Measurements from ENCODE around the gene ANKIB1. TPM values are rescaled to one million over a fixed set of nuclear protein-coding genes. Genes with fewer than 3 reads are reported as not detected.

Gene ANKIB1
- total RNA-seq, 1 experiment from 2014 or later = 57.2 TPM

DNA sequence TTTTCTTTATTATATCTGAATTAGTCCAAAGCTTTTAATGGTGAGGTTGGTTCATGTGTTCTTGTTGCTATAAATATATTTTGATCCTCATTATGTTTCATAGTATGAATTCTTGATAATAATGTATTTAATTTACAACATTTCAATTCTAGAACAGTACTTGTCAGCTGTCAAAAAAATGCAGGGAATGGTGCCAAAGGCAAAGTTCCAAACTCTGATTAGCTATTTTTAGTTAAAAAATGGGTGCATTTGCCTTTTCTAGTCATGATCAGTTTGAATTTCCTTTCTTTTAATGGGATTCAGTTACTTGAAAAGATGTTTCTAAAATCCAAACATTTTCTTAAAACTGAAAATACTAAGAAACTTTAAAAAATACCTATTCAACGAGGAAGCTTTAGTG, 49.6 kb downstream of the ANKIB1 start:
- TF ChIP-seq, protein P1, sequence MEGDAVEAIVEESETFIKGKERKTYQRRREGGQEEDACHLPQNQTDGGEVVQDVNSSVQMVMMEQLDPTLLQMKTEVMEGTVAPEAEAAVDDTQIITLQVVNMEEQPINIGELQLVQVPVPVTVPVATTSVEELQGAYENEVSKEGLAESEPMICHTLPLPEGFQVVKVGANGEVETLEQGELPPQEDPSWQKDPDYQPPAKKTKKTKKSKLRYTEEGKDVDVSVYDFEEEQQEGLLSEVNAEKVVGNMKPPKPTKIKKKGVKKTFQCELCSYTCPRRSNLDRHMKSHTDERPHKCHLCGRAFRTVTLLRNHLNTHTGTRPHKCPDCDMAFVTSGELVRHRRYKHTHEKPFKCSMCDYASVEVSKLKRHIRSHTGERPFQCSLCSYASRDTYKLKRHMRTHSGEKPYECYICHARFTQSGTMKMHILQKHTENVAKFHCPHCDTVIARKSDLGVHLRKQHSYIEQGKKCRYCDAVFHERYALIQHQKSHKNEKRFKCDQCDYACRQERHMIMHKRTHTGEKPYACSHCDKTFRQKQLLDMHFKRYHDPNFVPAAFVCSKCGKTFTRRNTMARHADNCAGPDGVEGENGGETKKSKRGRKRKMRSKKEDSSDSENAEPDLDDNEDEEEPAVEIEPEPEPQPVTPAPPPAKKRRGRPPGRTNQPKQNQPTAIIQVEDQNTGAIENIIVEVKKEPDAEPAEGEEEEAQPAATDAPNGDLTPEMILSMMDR (IDR thresholded peaks at IDR 0.05; ENCODE audit: insufficient read depth in 1 of 2, low read depth in 1 of 2, low read length in 1 of 2, severe bottlenecking in 1 of 2, unreplicated experiment in 1 of 2) = no peak
- no peak overlapping the region for H3K4me3 Mint-ChIP-seq (ENCODE audit: unreplicated experiment)
- intact Hi-C loops (cut with micrococcal nuclease; ENCODE audit: unreplicated experiment) = no loop called here
- DNase-seq = no peak
- peaks cover 10% of the 10 kb centered on the region for H3K4me1 Mint-ChIP-seq (ENCODE audit: low read depth, unreplicated experiment)
- Histone ChIP-seq H3K9me3 (no peaks in the 10 kb centered on the region), H3K4me3 (ENCODE audit: low read depth, low read length) (no peak overlapping the region), H3K36me3 (ENCODE audit: control insufficient read depth, insufficient read depth, low read length) (no peaks in the 10 kb centered on the region), H3K27me3 (replicated peaks; ENCODE audit: control insufficient read depth, insufficient read depth, low read length) (no peaks in the 10 kb centered on the region), H3K4me1 (peaks cover 6% of the 10 kb centered on the region; the same call in 1 of the 2 replicates)
- H3K36me3 Mint-ChIP-seq (ENCODE audit: insufficient read depth, unreplicated experiment) = no peaks in the 10 kb centered on the region
- H3K27me3 Mint-ChIP-seq (ENCODE audit: insufficient read depth, unreplicated experiment) = no peaks in the 10 kb centered on the region
- BruUV-seq (replicated peaks) = no TSS peak
- H3K27ac Mint-ChIP-seq (ENCODE audit: unreplicated experiment) = no peak overlapping the region
- ChIA-PET CTCF (no interaction called here), POLR2A (no interaction called here)
- H3K9me3 Mint-ChIP-seq (ENCODE audit: unreplicated experiment) = no peaks in the 10 kb centered on the region

DNA sequence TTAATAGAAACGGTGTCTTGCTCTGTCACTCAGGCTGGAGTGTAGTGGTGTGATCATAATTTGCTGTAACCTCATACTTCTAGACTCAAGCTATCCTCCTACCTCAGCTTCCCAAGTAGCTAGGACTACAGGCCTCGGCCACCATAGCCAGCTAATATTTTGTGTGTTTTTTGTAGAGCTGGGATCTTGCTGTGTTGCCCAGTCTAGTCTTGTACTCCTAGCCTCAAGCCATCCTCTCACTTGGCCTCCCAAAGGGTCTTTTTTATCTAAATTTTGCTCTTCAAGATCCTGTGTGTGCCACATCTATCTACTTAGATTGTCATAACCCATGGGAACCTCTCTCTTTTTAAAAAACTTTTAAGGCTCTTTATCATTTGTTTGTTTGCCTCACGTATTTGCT, 50.5 kb downstream of the ANKIB1 start:
- DNase-seq = no peak
- H3K9me3 Mint-ChIP-seq (ENCODE audit: unreplicated experiment) = no peaks in the 10 kb centered on the region
- CTCF ChIA-PET = no interaction called here
- H3K36me3 Mint-ChIP-seq (ENCODE audit: insufficient read depth, unreplicated experiment) = peaks cover 4% of the 10 kb centered on the region
- intact Hi-C loops (cut with micrococcal nuclease; ENCODE audit: unreplicated experiment) = no loop called here
- POLR2A ChIA-PET = no interaction called here
- TF ChIP-seq, protein P1 (IDR thresholded peaks at IDR 0.05; ENCODE audit: insufficient read depth in 1 of 2, low read depth in 1 of 2, low read length in 1 of 2, severe bottlenecking in 1 of 2, unreplicated experiment in 1 of 2) = no peak
- H3K27ac Mint-ChIP-seq (ENCODE audit: unreplicated experiment) = no peak overlapping the region
- Histone ChIP-seq H3K4me1 (peaks cover 6% of the 10 kb centered on the region; the same call in 1 of the 2 replicates), H3K9me3 (no peaks in the 10 kb centered on the region), H3K4me3 (ENCODE audit: low read depth, low read length) (no peak overlapping the region), H3K27me3 (replicated peaks; ENCODE audit: control insufficient read depth, insufficient read depth, low read length) (no peaks in the 10 kb centered on the region), H3K36me3 (ENCODE audit: control insufficient read depth, insufficient read depth, low read length) (no peaks in the 10 kb centered on the region)
- H3K27me3 Mint-ChIP-seq (ENCODE audit: insufficient read depth, unreplicated experiment) = no peaks in the 10 kb centered on the region
- peaks cover 10% of the 10 kb centered on the region for H3K4me1 Mint-ChIP-seq (ENCODE audit: low read depth, unreplicated experiment)
- BruUV-seq (replicated peaks) = no TSS peak
- H3K4me3 Mint-ChIP-seq (ENCODE audit: unreplicated experiment) = no peak overlapping the region

DNA sequence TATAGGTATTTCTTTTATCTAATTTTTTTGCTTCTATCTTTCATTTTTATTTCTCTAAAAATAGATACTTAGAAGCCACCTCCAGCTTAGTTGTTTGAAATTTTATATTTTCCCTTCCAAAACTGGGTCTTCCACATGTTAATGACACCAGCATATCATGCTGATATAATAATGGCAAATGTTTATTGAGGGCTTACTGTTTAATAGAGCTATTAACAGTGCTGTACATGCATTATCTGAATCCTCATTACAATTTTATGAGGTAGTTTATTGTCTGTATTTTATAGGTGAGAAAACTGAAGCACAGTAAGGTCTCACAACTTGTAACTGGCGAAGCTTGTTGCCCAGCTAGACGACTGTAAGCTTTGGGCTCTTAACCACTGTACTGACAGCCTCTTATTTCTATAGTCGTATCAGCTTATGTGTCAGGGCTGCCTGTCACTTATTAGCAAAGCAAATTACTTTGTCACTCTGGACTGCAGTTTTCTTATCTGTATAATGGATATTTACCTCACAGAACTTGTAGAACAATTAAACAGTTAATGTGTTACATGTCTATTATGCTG, 51.2 kb downstream of the ANKIB1 start:
- H3K27me3 Mint-ChIP-seq (ENCODE audit: insufficient read depth, unreplicated experiment) = no peaks in the 10 kb centered on the region
- peaks cover 5% of the 10 kb centered on the region for H3K36me3 Mint-ChIP-seq (ENCODE audit: insufficient read depth, unreplicated experiment)
- POLR2A ChIA-PET = no interaction called here
- CTCF ChIA-PET = no interaction called here
- no peaks in the 10 kb centered on the region for H3K9me3 Mint-ChIP-seq (ENCODE audit: unreplicated experiment)
- H3K4me3 ChIP-seq (ENCODE audit: low read depth, low read length) = no peak overlapping the region
- no peaks in the 10 kb centered on the region for H3K36me3 ChIP-seq (ENCODE audit: control insufficient read depth, insufficient read depth, low read length)
- intact Hi-C loops (cut with micrococcal nuclease; ENCODE audit: unreplicated experiment) = no loop called here
- no peaks in the 10 kb centered on the region for H3K9me3 ChIP-seq
- TF ChIP-seq, protein P1 (IDR thresholded peaks at IDR 0.05; ENCODE audit: insufficient read depth in 1 of 2, low read depth in 1 of 2, low read length in 1 of 2, severe bottlenecking in 1 of 2, unreplicated experiment in 1 of 2) = no peak
- no TSS peak for BruUV-seq (replicated peaks)
- H3K27me3 ChIP-seq (replicated peaks; ENCODE audit: control insufficient read depth, insufficient read depth, low read length) = no peaks in the 10 kb centered on the region
- H3K27ac Mint-ChIP-seq (ENCODE audit: unreplicated experiment) = no peak overlapping the region
- H3K4me1 ChIP-seq = peaks cover 6% of the 10 kb centered on the region; the same call in 1 of the 2 replicates
- DNase-seq = no peak
- H3K4me1 Mint-ChIP-seq (ENCODE audit: low read depth, unreplicated experiment) = peaks cover 10% of the 10 kb centered on the region
- H3K4me3 Mint-ChIP-seq (ENCODE audit: unreplicated experiment) = no peak overlapping the region

All from Caco-2 (cell line).